Caco-2 (cell line): Measurements from ENCODE around the gene ANO3. TPM values are rescaled to one million over a fixed set of nuclear protein-coding genes. Genes with fewer than 3 reads are reported as not detected.

ENCODE experiments used
- BruUV-seq: library from RNA; stranded (reverse); fragments of 400-500 nt; replicated peaks from 2 replicates; lab custom pipeline; 2021; lab: Mats Ljungman, UMichigan
- CTCF ChIA-PET: fragments of 300-600 bp; sonication (Branson Sonifier 250); formaldehyde crosslinking; loops from one replicate; lab custom pipeline; 2022; ENCODE audit warnings: antibody characterized with exemption; lab: Charles Lee
- POLR2A ChIA-PET: fragments of 300-600 bp; sonication (Branson Sonifier 250); formaldehyde crosslinking; loops from one replicate; lab custom pipeline; 2022; ENCODE audit warnings: antibody characterized with exemption; lab: Charles Lee
- DNase-seq, 2 experiments: peaks; one replicate each; pipeline versions ENCODE4 v3.0.0 to v3.0.0-alpha.2; 2020 to 2022
- H3K27me3 ChIP-seq: replicated peaks from 2 replicates; pipeline ENCODE4 v1.6.0; 2011; ENCODE audit warnings: low read length; ENCODE audit not compliant: control insufficient read depth, insufficient read depth
- H3K36me3 ChIP-seq: 2 replicates; pipeline ENCODE4 v1.5.1; 2011; ENCODE audit warnings: low read length; ENCODE audit not compliant: control insufficient read depth, insufficient read depth
- H3K4me1 ChIP-seq: fragments of 250-450 bp; sonication (Bioruptor Pico); 2 replicates; pipeline ENCODE4 v1.5.1; 2020; ENCODE audit warnings: mild to moderate bottlenecking
- H3K4me3 ChIP-seq: 2 replicates; pipeline ENCODE4 v1.5.1; 2011; ENCODE audit warnings: low read depth, mild to moderate bottlenecking, control low read depth, low read length
- H3K9me3 ChIP-seq: fragments of 250-450 bp; sonication (Bioruptor Pico); 2 replicates; pipeline ENCODE4 v1.5.1; 2020; ENCODE audit warnings: mild to moderate bottlenecking, moderate library complexity
- H3K27ac Mint-ChIP-seq: one replicate; pipeline ENCODE4 v1.8.0; 2022; ENCODE audit warnings: mixed read lengths; ENCODE audit not compliant: unreplicated experiment
- H3K27me3 Mint-ChIP-seq: one replicate; pipeline ENCODE4 v1.8.0; 2022; ENCODE audit warnings: mixed read lengths; ENCODE audit not compliant: insufficient read depth, unreplicated experiment
- H3K36me3 Mint-ChIP-seq: one replicate; pipeline ENCODE4 v1.8.0; 2022; ENCODE audit warnings: mild to moderate bottlenecking, mixed read lengths; ENCODE audit not compliant: insufficient read depth, unreplicated experiment
- H3K4me1 Mint-ChIP-seq: one replicate; pipeline ENCODE4 v1.8.0; 2022; ENCODE audit warnings: low read depth, mixed read lengths; ENCODE audit not compliant: unreplicated experiment
- H3K4me3 Mint-ChIP-seq: one replicate; pipeline ENCODE4 v1.8.0; 2022; ENCODE audit warnings: mild to moderate bottlenecking, moderate library complexity, mixed read lengths; ENCODE audit not compliant: unreplicated experiment
- H3K9me3 Mint-ChIP-seq: one replicate; pipeline ENCODE4 v1.8.0; 2022; ENCODE audit warnings: mixed read lengths; ENCODE audit not compliant: unreplicated experiment
- CTCF ChIP-seq, 2 experiments: fragments of 200-600 bp in 1 of 2; IDR thresholded peaks; 1 replicate in 1 of 2; 2 replicates in 1 of 2; pipeline versions ENCODE4 v1.5.1 to v1.8.0; 2011 to 2022; ENCODE audit warnings: antibody characterized with exemption in 1 of 2, control low read depth in 1 of 2, inconsistent platforms in 1 of 2, low read depth in 1 of 2, low read length in 1 of 2, mild to moderate bottlenecking in 1 of 2, moderate library complexity in 1 of 2; ENCODE audit not compliant: insufficient read depth in 1 of 2, severe bottlenecking in 1 of 2, unreplicated experiment in 1 of 2
- intact Hi-C: fragments of 100-400 bp; cut with micrococcal nuclease; formaldehyde crosslinking; loops from one replicate; pipeline ENCODE4 v1.10.0; 2022; ENCODE audit not compliant: unreplicated experiment
- total RNA-seq: library from RNA; stranded (reverse); gene quantifications from 2 replicates; pipeline ENCODE4 v1.2.3, GENCODE V29; 2022

Gene ANO3
- total RNA-seq, 1 experiment from 2014 or later, result not detected

GRCh38 chr11:26477396-26477795 lies 145.5 kb downstream of the ANO3 start:
- no peak overlapping the region for H3K27ac Mint-ChIP-seq
- H3K36me3 Mint-ChIP-seq, result no peaks in the 10 kb centered on the region
- DNase-seq, result no peak
- intact Hi-C loops, result no loop called here
- Histone ChIP-seq H3K9me3 (no peaks in the 10 kb centered on the region), H3K27me3 (no peaks in the 10 kb centered on the region), H3K4me1 (0 out of 2 replicates have a peak, but pooled peaks cover 3% of the 10 kb centered on the region), H3K4me3 (no peak overlapping the region), H3K36me3 (no peaks in the 10 kb centered on the region)
- no peak overlapping the region for H3K4me3 Mint-ChIP-seq
- ChIA-PET CTCF (no interaction called here), POLR2A (no interaction called here)
- no peaks in the 10 kb centered on the region for H3K4me1 Mint-ChIP-seq
- BruUV-seq, result no TSS peak
- no peaks in the 10 kb centered on the region for H3K9me3 Mint-ChIP-seq
- TF ChIP-seq CTCF (IDR thresholded peaks at IDR 0.05; ENCODE audit: insufficient read depth in 1 of 2, low read depth in 1 of 2, low read length in 1 of 2, severe bottlenecking in 1 of 2, unreplicated experiment in 1 of 2), result no peak
- no peaks in the 10 kb centered on the region for H3K27me3 Mint-ChIP-seq

- Mint-ChIP-seq H3K27me3 (no peaks in the 10 kb centered on the region), H3K4me3 (no peak overlapping the region), H3K9me3 (peaks cover 8% of the 10 kb centered on the region), H3K36me3 (no peaks in the 10 kb centered on the region), H3K4me1 (no peaks in the 10 kb centered on the region), H3K27ac (no peak overlapping the region)
- no peak overlapping the region for H3K4me3 ChIP-seq
- H3K9me3 ChIP-seq, result no peaks in the 10 kb centered on the region
- no peaks in the 10 kb centered on the region for H3K36me3 ChIP-seq
- no peak for TF ChIP-seq CTCF (IDR thresholded peaks at IDR 0.05; ENCODE audit: insufficient read depth in 1 of 2, low read depth in 1 of 2, low read length in 1 of 2, severe bottlenecking in 1 of 2, unreplicated experiment in 1 of 2)
- DNase-seq, result no peak
- ChIA-PET POLR2A (no interaction called here), CTCF (no interaction called here)
- no TSS peak for BruUV-seq
- no peaks in the 10 kb centered on the region for H3K27me3 ChIP-seq
- 0 out of 2 replicates have a peak, but pooled peaks cover under 1% of the 10 kb centered on the region for H3K4me1 ChIP-seq
- intact Hi-C loops, result no loop called here
Observed at GRCh38 chr11:26478710-26479109, 146.8 kb downstream of the ANO3 start.

DNA sequence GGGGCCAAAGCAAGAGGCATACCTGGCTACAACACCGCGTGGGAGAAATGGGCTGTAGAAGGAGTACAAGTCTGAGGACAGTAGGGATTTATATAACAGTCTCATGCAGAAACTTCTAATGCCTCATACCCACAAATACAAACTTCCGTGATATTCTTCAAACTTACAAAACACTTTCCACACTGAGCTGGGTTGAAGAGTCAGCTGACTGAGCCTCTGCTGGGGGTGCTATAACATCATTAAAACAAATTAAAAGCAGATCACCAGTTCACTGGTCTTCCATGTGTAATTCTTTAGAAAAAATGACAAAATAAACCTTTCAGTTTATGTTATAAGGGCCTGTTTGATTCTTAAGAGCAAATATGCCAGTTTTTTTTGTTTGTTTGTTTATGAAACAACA lies 148.1 kb downstream of the ANO3 start:
- POLR2A ChIA-PET, result no interaction called here
- BruUV-seq, result no TSS peak
- Histone ChIP-seq H3K27me3 (no peaks in the 10 kb centered on the region), H3K9me3 (no peaks in the 10 kb centered on the region), H3K4me3 (no peak overlapping the region), H3K36me3 (no peaks in the 10 kb centered on the region), H3K4me1 (no peaks in the 10 kb centered on the region)
- intact Hi-C loops, result no loop called here
- DNase-seq, result no peak
- CTCF ChIA-PET, result no interaction called here
- H3K27me3 Mint-ChIP-seq, result no peaks in the 10 kb centered on the region
- no peak for TF ChIP-seq CTCF (IDR thresholded peaks at IDR 0.05; ENCODE audit: insufficient read depth in 1 of 2, low read depth in 1 of 2, low read length in 1 of 2, severe bottlenecking in 1 of 2, unreplicated experiment in 1 of 2)
- peaks cover 15% of the 10 kb centered on the region for H3K9me3 Mint-ChIP-seq
- H3K4me3 Mint-ChIP-seq, result no peak overlapping the region
- H3K4me1 Mint-ChIP-seq, result no peaks in the 10 kb centered on the region
- H3K27ac Mint-ChIP-seq, result no peak overlapping the region
- no peaks in the 10 kb centered on the region for H3K36me3 Mint-ChIP-seq
